ENCODE measurements around the gene ANXA2. TPM values are rescaled to one million over a fixed set of nuclear protein-coding genes. Genes with fewer than 3 reads are reported as not detected.
A peak's percentile ranks its signal among the peaks of the same experiment; 100 is the strongest.

ANXA2 gene
- total RNA-seq, 2 experiments from 2014 or later: 16.9 to 18.0 TPM

DNA sequence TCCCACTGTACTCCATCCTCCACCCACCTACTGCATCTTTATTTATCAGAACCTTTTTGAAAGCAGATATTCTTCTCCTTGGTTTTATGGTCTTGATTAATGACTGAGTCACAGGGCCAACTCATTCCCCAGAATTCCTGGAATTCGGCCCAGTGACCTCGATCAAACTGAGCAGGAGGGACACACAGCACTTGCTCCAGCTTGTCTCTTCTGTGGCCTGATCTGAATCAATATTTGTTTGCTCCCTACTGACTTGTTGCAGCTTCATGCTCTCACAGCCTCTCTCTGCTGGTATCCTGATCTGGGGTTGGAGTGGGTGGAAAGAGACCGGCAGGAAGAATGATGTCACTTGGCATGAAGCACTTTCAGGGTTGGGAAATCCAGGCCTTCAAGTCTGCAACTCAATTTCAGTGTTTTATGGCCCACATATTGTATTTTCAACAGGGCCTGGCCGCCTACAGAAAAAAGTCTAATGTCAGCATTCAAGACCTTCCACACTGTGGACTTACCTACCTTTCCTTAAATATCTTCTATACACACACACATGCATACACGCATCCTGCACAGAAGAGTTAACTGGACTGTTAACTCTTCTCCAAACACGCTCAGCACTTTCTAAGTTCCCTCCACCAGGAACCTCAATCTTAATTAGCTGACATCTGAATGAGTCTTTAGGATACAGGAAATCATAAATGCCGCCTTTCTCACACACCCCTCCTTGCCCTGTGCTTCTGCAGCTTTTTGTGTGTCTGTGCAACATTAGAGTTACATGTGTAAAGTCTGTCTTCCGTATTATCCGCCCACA is 4.6 kb downstream of the ANXA2 start:
- no peak for DNase-seq
- intact Hi-C loops (cut with micrococcal nuclease): no loop called here
- H3K4me1 Mint-ChIP-seq (ENCODE audit: low read depth): peaks cover 34% of the 10 kb centered on the region
- H3K27ac Mint-ChIP-seq: no peak overlapping the region
- H3K27me3 Mint-ChIP-seq (ENCODE audit: low read depth): peaks cover 2% of the 10 kb centered on the region
- no peaks in the 10 kb centered on the region for H3K9me3 Mint-ChIP-seq
- H3K36me3 Mint-ChIP-seq (ENCODE audit: low read depth): no peaks in the 10 kb centered on the region
- H3K4me3 Mint-ChIP-seq: no peak overlapping the region
- CTCF ChIA-PET: interaction anchor here (2.2 kb wide), 1 partner anchor 127 kb away, joined by 5 read pairs; no protein-coding TSS in a partner anchor

- no peaks in the 10 kb centered on the region for H3K9me3 Mint-ChIP-seq
- intact Hi-C loops (cut with micrococcal nuclease): no loop called here
- CTCF ChIA-PET: interaction anchor here (2.2 kb wide), 1 partner anchor 127 kb away, joined by 5 read pairs; no protein-coding TSS in a partner anchor
- peak; percentile 60 for DNase-seq
- peaks cover 34% of the 10 kb centered on the region for H3K4me1 Mint-ChIP-seq (ENCODE audit: low read depth)
- no peaks in the 10 kb centered on the region for H3K36me3 Mint-ChIP-seq (ENCODE audit: low read depth)
- H3K4me3 Mint-ChIP-seq: no peak overlapping the region
- H3K27ac Mint-ChIP-seq: no peak overlapping the region
- H3K27me3 Mint-ChIP-seq (ENCODE audit: low read depth): peaks cover 2% of the 10 kb centered on the region
Observed at GRCh38 chr15:60392601-60392985, 5.2 kb downstream of the ANXA2 start.

DNA sequence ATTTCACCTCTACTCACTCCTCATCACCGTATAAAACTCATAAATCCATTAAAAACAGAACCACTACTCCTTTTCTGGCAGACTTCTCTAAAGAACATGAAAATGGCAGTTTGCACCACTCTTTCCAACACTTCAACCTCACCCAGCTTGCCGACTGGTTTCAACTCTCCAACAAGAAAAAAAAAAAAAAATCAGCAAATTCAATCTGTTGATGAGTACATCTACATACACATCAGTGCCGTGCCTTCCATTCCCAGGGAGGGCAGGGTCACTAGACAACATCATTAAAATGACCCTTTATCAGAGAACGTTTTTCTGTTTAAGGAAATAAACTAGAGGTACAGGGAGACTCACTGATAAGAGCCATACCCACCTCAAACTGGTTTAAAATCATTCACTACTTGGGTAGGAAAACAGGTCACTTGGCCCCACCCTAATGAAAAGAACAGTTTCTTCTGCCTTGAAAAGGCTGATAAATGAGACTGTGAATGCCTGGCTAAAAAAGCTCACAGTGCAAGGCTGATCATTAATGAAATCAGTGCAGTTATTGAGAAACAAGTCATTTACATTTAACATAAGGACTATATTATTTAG is 6.0 kb downstream of the ANXA2 start:
- no peak for DNase-seq
- H3K4me3 Mint-ChIP-seq: no peak overlapping the region
- intact Hi-C loops (cut with micrococcal nuclease): no loop called here
- peaks cover 6% of the 10 kb centered on the region for H3K27me3 Mint-ChIP-seq (ENCODE audit: low read depth)
- no peaks in the 10 kb centered on the region for H3K9me3 Mint-ChIP-seq
- peaks cover 29% of the 10 kb centered on the region for H3K4me1 Mint-ChIP-seq (ENCODE audit: low read depth)
- no peak overlapping the region for H3K27ac Mint-ChIP-seq
- no peaks in the 10 kb centered on the region for H3K36me3 Mint-ChIP-seq (ENCODE audit: low read depth)
- CTCF ChIA-PET: no interaction called here

GRCh38 chr15:60390871-60391501 is 6.8 kb downstream of the ANXA2 start:
- Mint-ChIP-seq H3K27ac (no peak overlapping the region), H3K36me3 (ENCODE audit: low read depth) (no peaks in the 10 kb centered on the region), H3K4me1 (ENCODE audit: low read depth) (peaks cover 23% of the 10 kb centered on the region), H3K27me3 (ENCODE audit: low read depth) (peaks cover 6% of the 10 kb centered on the region), H3K4me3 (no peak overlapping the region), H3K9me3 (no peaks in the 10 kb centered on the region)
- CTCF ChIA-PET: no interaction called here
- no peak for DNase-seq
- intact Hi-C loops (cut with micrococcal nuclease): no loop called here

GRCh38 chr15:60390231-60390630 is 7.6 kb downstream of the ANXA2 start:
- intact Hi-C loops (cut with micrococcal nuclease): no loop called here
- peaks cover 23% of the 10 kb centered on the region for H3K4me1 Mint-ChIP-seq (ENCODE audit: low read depth)
- H3K27me3 Mint-ChIP-seq (ENCODE audit: low read depth): peaks cover 6% of the 10 kb centered on the region
- no peak for DNase-seq
- no peaks in the 10 kb centered on the region for H3K9me3 Mint-ChIP-seq
- H3K27ac Mint-ChIP-seq: no peak overlapping the region
- no peak overlapping the region for H3K4me3 Mint-ChIP-seq
- CTCF ChIA-PET: no interaction called here
- no peaks in the 10 kb centered on the region for H3K36me3 Mint-ChIP-seq (ENCODE audit: low read depth)

- CTCF ChIA-PET: no interaction called here
- peak overlapping the region; percentile 13 for H3K4me3 Mint-ChIP-seq
- H3K4me1 Mint-ChIP-seq (ENCODE audit: low read depth): peaks cover 23% of the 10 kb centered on the region
Observed at GRCh38 chr15:60389261-60390077, 8.3 kb downstream of the ANXA2 start.

GRCh38 chr15:60387321-60387720 is 10.5 kb downstream of the ANXA2 start:
- H3K4me1 Mint-ChIP-seq (ENCODE audit: low read depth): peaks cover 19% of the 10 kb centered on the region

More at GRCh38 chr15:60389261-60390077, 8.3 kb downstream of the ANXA2 start:
- H3K27me3 Mint-ChIP-seq (ENCODE audit: low read depth): peaks cover 6% of the 10 kb centered on the region
- intact Hi-C loops (cut with micrococcal nuclease): loop anchor here (1.0 to 2.0 kb wide), 3 partner anchors 9 to 543 kb away; no protein-coding TSS in a partner anchor
- no peaks in the 10 kb centered on the region for H3K36me3 Mint-ChIP-seq (ENCODE audit: low read depth)
- DNase-seq: peak; percentile 60
- no peak overlapping the region for H3K27ac Mint-ChIP-seq
- no peaks in the 10 kb centered on the region for H3K9me3 Mint-ChIP-seq

DNA sequence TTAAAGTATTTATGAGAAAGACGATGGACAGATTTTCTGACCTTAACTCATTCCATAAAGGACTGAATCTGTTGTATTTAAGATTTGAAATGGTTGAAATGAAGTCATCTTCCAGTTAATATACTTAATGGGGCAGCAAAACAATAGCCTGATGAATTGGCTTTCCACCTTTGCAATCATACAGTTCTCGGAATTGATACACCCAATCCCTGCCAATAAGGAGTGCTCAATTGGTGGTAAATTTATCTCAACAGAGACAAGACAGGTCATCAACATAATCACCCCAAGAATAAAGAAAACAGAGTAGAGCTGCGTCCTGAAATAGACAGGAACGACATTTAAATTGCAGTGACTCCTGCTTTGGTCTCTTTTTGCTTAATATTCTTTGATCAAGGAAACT is 11.2 kb downstream of the ANXA2 start:
- peaks cover 19% of the 10 kb centered on the region for H3K4me1 Mint-ChIP-seq (ENCODE audit: low read depth)
- CTCF ChIA-PET: no interaction called here

More at GRCh38 chr15:60387321-60387720, 10.5 kb downstream of the ANXA2 start:
- intact Hi-C loops (cut with micrococcal nuclease): no loop called here
- H3K4me3 Mint-ChIP-seq: no peak overlapping the region
- H3K36me3 Mint-ChIP-seq (ENCODE audit: low read depth): no peaks in the 10 kb centered on the region
- peaks cover 6% of the 10 kb centered on the region for H3K27me3 Mint-ChIP-seq (ENCODE audit: low read depth)
- DNase-seq: no peak
- H3K9me3 Mint-ChIP-seq: no peaks in the 10 kb centered on the region
- CTCF ChIA-PET: no interaction called here
- no peak overlapping the region for H3K27ac Mint-ChIP-seq

GRCh38 chr15:60385620-60386552 is 11.9 kb downstream of the ANXA2 start:
- H3K9me3 Mint-ChIP-seq: no peaks in the 10 kb centered on the region
- H3K27me3 Mint-ChIP-seq (ENCODE audit: low read depth): peaks cover 6% of the 10 kb centered on the region

More for the DNA sequence above, 11.2 kb downstream of the ANXA2 start:
- peaks cover 6% of the 10 kb centered on the region for H3K27me3 Mint-ChIP-seq (ENCODE audit: low read depth)
- intact Hi-C loops (cut with micrococcal nuclease): no loop called here
- no peaks in the 10 kb centered on the region for H3K9me3 Mint-ChIP-seq
- H3K4me3 Mint-ChIP-seq: no peak overlapping the region
- no peak for DNase-seq
- H3K36me3 Mint-ChIP-seq (ENCODE audit: low read depth): no peaks in the 10 kb centered on the region
- H3K27ac Mint-ChIP-seq: no peak overlapping the region

GRCh38 chr15:60384526-60385126 is 13.2 kb downstream of the ANXA2 start:
- CTCF ChIA-PET: interaction anchor here (0.6 kb wide), 1 partner anchor 122 kb away, joined by 5 read pairs; no protein-coding TSS in a partner anchor
- no peak for DNase-seq

More at GRCh38 chr15:60385620-60386552, 11.9 kb downstream of the ANXA2 start:
- H3K27ac Mint-ChIP-seq: no peak overlapping the region
- DNase-seq: no peak
- CTCF ChIA-PET: interaction anchor here (0.5 to 0.6 kb wide), 2 partner anchors 79 to 729 kb away, joined by 3 to 4 read pairs; no protein-coding TSS in a partner anchor
- peaks cover 16% of the 10 kb centered on the region for H3K4me1 Mint-ChIP-seq (ENCODE audit: low read depth)
- intact Hi-C loops (cut with micrococcal nuclease): no loop called here
- no peaks in the 10 kb centered on the region for H3K36me3 Mint-ChIP-seq (ENCODE audit: low read depth)
- no peak overlapping the region for H3K4me3 Mint-ChIP-seq

DNA sequence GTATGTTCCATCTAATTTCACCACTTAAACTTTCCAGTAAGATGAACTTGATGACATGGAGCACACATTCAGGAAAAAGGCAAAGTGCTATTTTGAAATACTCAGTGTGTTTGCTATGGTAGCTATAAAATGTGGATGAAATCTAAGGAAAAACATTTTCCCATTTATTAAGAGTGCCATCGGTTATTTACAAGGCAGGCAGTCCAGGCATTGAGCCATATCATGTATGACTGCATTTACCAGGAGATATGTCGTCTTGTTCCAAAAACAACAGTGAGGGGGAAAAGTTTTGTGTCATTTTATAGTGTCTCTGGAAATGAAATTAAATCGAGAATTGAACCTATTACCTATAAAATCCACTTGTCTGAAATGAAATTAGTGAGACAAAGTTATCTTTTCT is 13.7 kb downstream of the ANXA2 start:
- H3K4me3 Mint-ChIP-seq: no peak overlapping the region
- H3K27ac Mint-ChIP-seq: no peak overlapping the region
- peaks cover 7% of the 10 kb centered on the region for H3K4me1 Mint-ChIP-seq (ENCODE audit: low read depth)
- intact Hi-C loops (cut with micrococcal nuclease): no loop called here
- CTCF ChIA-PET: no interaction called here
- H3K9me3 Mint-ChIP-seq: no peaks in the 10 kb centered on the region
- peaks cover 4% of the 10 kb centered on the region for H3K27me3 Mint-ChIP-seq (ENCODE audit: low read depth)
- DNase-seq: no peak
- no peaks in the 10 kb centered on the region for H3K36me3 Mint-ChIP-seq (ENCODE audit: low read depth)

More at GRCh38 chr15:60384526-60385126, 13.2 kb downstream of the ANXA2 start:
- Mint-ChIP-seq H3K4me1 (ENCODE audit: low read depth) (peaks cover 12% of the 10 kb centered on the region), H3K36me3 (ENCODE audit: low read depth) (no peaks in the 10 kb centered on the region), H3K4me3 (no peak overlapping the region), H3K27me3 (ENCODE audit: low read depth) (peaks cover 4% of the 10 kb centered on the region), H3K27ac (no peak overlapping the region), H3K9me3 (no peaks in the 10 kb centered on the region)
- intact Hi-C loops (cut with micrococcal nuclease): no loop called here

All from activated naive CD4-positive, alpha-beta T cell treated with anti-CD3 and anti-CD28 coated beads for 36 hours (primary cell).